ENCODE results near the gene TBKBP1.

TBKBP1 gene

DNA sequence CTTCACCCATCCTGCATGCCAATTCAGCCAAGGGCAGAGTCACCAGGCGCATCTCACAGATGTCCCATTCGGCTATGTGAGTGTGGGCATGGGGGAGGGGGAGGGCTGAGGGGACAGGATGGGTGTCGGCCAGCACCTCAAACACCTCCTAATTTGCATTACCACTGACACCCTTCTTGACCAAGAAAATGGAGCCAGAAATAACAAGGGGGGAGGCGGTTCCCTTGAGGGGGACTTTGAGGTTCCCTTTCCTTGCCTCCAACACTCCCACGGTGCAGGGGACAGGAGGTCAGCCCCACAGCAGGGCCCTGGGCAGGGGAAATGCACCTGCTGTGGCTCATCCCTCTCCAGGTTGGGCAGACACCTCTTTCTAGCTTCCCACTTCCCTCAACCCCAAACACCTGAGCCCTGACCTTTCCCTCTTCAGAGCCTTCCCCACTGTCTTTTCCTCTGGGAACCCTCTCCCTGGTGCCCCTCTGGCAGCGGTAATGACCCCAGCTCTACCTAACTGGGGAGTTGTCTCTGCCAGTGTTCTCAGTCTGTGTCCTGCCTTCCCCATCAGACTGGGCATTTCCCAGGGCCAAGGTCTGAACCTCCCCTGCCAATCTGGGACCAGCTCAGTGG is 20.9 kb downstream of the TBKBP1 start:
- no peak for DNase-seq

DNA sequence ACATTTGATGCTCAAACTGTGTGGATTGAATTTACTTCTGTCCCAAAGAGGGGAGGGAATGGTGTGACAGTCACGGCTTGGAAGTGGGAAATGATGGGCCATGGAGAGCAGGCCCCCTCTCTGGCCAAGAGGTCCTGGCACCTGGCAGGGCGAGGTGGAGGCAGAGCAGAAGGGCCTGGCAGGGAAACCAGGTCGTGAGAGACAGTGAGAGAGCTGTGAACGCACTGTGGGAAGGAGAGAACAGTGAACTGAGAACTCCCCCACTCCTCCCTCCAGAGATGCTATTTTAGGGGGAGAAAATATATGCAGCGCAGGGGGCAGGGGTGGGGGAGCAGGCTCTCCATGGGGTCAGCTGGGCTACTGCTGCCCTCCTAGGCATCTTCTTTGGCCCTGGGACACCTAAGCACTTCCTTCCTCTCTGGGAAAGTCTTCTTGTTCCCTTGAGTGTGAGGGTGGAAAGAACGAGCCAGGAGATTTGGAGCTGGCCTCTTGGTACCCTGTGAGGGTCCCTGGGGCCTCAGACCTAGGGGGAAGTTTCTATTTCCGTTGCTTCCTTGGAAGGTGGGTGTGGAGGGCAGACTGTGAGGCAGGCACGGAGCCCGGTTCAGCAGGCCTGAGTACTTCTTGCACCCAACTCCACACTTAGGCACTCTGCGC is 21.8 kb downstream of the TBKBP1 start:
- no peak for DNase-seq

DNA sequence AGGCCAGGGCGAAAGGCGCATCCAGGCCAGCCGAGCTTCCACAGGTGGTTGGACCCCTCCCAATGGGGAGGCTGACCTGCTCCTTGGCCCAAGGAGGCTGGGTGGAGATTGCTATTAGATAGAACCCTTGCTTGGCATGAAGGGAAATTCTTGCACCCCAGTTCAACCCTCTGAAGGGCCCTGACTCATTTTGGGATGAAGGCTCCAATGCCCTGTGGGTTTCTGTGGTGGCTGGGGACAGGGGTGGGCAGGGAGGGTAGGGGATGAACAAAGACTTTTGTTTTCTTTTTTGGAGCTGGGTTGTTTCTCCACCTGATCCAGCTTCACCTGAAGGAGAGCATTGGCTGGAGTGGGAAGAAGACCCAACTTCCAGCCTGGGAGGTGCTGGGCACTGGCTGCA is 22.4 kb downstream of the TBKBP1 start:
- no peak for DNase-seq

DNA sequence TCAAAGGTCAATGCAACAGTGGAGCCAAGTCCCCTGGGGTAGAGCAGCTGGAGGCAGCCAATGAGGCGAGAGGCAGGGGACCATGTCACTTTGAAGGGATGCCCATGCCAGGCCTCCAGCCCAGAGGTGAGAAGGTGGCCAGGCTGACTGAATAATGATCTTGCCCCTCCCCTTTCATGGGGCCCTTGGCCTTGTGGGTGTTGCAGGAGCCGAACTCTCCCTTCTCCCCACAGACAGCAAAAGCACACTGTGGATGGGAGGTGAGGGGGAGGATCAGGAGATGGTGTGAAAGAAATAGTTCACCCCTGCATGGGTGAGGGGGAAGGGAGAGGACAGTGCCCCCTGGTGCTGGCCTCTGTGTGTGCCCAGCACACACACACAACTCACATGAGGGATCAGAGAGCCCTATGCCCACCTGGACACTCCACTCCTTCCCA is 23.3 kb downstream of the TBKBP1 start:
- DNase-seq: no peak

DNA sequence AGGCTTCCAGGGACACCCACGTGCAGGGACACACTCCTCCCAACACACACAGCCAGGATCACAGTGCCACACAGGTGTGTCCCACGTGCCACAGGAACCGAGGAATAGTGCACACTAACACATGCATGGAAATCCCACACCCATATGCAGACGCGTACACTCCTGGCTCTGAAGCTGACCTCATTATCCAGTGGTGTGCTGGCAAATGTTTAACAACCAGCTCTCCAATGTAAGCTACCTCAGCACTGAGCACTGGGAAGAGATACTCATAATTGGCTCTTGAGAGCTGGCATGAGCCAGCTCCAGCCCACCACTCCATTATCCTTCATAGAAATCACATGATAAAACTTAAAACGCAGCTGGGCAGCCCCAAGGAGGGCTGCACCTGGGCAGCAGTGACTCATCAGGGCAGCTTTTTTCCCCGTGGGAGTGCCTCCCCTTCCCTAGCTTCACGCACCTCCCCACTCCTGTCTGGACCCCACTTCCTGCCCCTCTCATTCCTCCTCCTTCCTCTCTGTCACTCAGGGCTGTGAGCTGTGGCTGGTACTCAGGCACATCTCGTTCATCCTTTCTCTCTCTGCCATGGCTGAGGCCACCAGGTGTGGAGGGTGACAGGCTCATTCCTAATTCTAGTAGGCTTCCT is 24.1 kb downstream of the TBKBP1 start:
- no peak for DNase-seq

DNA sequence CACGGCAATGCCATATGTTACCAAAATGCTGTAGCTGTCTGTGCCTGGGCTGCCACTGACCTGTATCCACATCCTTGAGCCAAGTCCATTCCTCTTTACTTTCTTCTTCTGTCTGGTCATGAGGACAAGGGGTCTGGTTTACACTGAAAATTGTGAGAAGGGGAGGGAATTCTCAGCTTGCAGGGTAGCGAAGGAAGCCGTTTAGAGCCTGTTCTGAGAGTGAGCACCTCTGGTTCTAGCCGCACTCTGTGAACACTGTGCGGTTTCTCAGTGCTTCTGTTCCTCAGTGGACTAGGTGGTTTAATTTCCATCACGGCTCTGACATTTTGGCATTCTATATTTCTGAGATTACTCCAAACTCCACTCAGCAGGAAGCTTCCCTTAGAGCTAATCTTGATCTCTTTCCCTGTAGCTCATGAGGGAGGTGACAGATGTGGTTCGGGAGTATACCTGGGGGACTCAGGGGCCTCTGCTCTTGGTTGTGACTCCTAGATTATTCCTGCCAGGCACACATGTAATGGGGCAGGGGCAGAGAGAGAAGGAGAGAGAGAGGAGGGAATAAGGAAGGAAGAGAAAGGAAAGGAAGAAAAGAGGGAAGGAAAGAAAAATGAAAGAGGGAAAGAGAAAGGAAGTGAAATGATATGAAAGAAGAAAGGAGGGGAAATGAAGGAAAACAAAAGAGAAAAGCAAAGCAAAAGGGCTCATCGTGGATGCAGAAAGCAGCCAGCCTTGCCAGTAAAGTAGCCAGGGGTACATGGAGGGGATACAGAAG is 24.9 kb downstream of the TBKBP1 start:
- DNase-seq: no peak

DNA sequence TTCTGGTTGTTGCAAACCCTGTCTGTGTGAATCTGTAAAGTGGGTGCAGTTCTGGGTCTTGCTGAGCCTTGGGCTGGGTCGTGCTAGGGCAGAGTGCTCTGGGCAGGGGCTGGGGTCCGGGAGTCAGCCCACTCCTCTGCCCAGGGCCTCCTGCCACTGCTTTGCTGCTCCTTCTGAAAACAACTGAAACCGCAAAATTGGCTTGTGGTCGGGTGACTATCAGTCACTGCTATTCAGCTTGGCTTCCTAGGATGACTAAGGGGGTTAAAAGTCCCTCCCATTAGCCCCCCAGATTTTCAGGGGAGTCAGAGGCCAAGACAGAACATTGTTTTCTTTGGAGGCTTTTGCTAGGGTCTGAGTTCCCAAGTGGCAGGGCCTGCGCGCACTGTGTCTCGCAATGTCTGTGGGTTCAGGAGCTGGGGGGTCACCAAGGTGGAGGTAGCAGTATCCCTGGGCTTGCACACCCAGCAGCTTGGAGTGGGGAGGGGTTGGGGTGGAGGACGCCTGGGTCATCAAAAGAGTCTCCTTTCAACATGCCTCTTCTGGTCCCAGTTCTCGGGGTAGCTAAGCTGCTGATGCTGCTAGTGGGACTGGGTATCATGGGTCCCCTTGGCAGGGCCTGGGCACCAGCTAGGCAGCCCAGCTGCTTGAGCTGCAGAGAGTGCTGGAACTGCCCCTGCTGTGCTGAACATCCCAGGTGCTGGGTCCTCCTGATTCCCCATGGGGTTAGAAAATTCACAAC is 25.6 kb downstream of the TBKBP1 start:
- DNase-seq: no peak

DNA sequence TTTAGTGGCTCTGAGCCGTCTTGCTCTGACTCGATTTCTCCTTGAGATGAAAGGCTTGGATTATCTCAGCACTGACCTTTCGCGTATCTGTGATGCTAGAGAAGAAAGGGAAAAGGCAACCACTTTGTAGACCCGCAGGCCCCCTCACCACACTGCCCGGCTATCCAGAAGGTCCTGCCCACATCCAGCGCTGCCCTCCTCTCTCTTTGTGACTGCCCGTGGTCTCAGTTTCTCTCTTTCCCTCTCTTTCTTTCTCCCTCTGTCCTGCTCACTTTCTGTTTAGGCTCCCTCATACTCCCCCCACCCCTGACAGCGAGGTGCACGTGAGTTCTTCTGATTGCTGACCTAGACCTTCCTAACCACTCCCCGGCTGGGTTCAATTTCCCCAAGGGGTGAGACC is 26.2 kb downstream of the TBKBP1 start:
- no peak for DNase-seq

DNA sequence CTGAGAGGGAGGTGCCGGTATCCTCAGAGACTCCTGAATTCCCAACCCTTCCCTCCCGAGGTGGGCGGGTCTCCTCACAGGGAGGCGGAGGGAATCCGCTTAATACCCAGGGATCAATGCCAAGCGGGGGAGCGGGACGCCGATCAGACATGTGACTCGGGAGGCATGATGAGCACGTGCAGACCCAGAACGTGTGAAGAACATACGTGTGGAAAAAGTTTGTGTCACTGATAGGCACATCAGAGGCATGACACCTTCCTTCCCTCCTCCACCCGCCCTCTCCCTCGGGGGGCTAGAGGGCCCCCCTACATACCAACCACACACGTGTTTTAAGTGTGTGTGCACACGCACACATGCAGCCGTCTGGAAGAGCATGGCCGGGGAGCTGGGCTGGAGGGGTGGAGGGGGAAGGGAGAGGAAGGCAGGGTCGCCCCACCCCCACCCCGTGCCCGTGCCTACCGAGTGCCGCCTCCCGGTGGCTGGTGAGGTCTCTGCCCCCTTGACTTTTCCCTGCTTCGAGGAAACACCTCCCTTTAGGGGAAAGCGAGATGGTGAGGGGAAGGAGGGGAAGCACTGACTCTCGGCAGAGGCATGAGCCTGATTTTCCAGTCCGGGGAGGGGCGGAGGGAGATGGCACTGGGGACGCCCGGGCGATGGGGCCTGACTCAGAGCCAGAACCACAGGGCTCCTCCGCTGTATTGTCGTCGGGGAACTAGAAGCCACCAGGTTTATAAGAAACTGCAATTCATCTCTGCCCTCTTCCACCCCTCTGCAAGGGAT is 27.0 kb downstream of the TBKBP1 start:
- peak; percentile 65 for DNase-seq

DNA sequence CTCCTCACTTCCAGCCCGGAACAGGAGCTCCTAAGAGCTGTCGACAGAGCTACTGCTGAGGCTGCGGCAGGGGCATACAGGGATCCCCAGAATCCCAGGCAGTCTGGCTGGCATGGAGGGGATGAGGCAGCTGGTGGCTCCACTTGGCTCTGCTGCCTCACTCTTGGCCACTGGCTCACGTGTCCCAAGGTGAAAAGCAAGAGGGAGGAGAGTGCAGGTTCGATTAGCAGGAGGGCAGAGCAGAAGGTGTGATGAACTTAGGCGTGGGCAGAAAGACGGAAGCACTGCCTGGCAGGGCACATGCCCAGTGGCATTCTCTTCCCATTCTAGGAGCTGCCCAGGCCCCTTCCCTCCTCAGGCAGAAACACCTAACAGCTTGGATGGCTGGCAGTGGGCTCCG is 27.8 kb downstream of the TBKBP1 start:
- no peak for DNase-seq

DNA sequence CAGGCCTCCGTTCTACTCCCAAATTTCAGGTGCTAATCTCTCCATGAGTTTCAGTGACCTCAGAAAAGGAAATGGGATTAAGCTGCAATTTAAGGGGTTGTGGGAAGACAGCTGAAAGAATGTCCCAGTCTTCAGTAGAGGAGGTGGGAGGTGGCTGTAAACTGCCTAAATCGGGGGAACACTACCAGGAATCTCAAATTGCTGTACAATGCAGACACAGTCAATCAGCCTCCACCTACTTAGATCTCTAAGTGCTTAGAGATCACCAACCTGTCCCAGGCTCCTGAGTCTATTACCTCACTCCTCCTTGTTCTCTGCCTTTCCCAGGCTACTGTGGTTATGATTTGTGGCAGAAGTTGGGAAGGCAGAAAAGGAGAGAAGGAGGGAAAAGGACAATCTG is 30.7 kb downstream of the TBKBP1 start:
- no peak for DNase-seq

DNA sequence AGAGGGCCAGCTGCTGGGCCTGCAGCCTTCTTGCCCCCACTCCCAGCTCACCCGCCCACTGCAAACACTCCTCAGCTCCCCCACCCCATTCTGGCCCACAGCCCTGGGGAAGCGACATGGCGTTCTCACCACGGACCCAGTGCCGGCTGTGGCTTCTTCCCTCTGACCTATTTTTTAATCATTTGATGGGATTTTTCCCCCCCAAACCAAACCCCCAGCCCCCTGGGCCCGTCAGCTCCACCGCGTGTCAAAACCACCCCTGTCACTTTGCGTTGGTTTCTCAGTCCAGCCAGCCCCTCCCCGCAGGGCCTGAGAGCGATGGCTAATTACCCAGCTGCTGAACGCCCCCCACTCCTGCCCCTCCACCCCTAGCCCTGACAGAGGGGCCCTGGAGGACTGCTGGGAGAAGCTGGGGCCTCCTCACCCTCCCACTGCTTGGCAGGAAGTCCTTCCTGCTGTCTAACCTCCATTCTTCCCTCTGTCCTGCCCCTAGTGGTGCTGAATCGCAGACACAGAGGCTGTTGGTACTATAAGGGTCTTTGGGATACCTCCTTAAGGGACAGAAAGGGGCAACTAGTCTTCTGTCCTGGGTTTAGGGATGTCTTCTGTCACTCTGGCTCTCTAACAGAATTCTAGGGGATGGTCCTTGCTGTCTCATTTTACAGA is 31.6 kb downstream of the TBKBP1 start:
- DNase-seq: no peak

DNA sequence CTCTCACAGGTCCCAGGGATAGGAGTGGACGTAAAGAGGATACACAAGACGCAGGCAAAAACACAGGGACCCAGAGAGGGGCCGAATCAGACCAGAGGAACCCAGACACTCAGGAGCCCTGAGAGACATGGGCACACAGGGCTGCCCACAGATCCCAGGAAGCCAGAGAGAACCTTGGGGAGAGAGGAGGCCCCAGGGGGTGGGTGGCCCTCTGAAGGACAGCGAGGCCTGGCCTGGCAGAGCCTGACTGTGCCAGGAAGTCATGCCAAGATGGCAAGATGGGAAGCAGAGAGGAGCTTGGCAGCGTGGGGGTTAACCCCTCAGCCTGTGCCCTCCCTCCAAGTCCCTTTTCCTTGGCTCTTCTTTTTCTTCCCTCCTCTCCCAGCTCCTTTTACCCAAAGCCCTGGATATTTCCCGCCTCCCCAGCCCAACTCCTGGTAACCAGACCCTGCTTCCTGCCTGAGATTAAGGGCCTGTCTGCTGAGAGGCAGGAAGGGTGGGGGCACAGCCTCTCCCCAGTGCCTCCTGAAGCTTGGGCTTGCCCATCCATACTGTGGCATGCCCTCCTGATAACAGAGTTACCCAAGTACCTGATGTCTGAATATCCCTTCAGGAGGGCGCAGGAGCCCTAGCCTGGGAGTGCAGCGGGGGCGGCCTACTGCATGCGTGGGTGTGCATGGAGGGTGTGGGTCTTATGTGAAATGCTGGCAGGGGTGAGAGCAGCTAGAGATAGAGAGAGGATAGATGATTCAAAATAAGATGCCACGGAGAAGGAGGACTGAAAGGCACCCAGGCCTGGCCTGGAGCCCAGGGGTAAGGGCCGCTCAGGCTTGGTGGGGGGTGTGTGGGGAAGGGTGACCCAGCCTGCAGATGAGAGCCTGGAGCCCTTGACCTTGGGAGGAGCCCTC is 33.1 kb downstream of the TBKBP1 start:
- DNase-seq: no peak

DNA sequence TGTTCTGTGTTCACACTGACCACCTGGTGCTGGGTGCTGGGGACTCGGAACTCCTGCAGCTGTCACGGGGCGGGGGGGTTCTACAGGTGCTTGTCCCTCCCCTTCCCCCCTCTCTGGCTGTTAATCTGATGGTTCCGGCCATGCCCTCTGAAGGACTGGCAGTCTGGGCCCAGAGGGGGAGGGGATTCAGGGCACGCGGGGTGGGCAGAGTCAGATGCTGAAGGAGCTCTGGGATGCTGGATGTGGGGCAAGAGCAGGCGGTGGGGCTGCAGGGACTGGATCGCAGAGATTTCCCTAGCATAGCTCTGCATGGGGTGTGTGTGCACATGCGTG is 33.7 kb downstream of the TBKBP1 start:
- DNase-seq: no peak

DNA sequence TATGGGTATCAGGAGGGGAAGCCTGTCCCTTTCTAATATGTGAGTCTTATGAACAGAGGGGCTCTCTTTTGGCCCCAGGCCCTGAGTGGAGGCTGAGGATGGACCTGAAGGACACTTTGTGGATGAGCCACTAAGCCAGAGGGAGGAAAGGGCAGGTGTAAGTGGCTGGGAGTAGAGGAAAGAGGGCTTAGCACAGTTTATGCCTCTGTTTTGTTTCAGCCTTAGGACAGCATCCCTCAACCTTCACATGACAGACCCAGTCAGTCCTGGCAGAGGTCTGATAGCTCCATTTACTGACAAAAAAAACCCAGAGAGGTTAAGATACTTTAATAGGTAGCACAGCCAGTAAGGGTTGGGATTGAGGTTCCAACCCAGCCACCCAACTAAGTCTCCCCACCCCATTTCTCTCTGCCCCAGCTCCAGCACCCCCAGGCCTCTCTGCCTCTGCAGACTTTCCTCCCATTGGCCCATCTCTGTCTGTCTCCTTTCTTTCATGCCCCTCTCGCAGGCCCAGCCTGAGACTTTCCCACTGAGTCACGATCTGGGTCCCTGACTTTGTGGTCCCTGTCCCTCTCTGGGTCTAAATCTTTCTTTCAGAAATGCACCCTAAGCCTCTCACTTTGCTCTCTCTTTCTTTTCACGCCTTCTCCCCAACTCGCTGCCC is 34.4 kb downstream of the TBKBP1 start:
- no peak for DNase-seq

DNA sequence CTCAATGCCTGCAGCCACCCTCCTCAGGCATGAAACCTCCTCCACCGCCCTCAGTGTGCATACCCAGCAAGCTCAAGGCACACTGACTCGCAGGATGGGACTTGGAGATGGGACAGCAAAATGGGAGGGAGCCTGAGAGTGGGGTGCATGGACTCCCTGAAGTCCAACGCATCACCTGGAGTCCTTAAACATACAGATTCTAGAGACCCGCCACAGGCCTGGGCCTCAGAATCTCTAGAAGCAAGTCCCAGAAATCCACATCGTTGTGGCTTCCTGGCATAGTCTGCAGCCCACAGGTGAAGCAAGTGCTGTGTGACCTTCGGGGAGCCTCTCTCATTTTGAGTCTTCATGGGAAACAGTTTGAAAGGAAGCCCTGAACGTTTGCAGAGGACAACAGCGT is 35.5 kb downstream of the TBKBP1 start:
- no peak for DNase-seq

DNA sequence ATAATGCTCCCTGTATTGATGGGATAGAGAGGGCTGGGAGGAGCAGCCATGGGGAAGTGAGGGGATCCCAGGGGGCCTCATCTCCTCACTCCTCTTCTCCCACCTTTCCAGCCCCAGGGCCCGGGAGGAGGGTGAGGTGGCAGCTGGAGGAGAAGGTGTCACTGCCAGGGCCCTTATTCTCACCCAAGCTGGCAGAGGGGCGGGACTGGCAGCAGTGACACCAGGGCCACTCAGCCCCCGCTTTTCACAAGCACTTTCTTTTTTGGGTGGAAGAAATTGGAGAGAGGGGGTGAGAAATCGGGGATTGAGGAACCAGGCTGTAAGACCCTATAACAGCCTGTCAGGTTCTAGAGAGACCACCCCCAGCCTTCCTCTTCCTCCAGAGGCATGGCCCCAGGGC is 36.7 kb downstream of the TBKBP1 start:
- DNase-seq: no peak

DNA sequence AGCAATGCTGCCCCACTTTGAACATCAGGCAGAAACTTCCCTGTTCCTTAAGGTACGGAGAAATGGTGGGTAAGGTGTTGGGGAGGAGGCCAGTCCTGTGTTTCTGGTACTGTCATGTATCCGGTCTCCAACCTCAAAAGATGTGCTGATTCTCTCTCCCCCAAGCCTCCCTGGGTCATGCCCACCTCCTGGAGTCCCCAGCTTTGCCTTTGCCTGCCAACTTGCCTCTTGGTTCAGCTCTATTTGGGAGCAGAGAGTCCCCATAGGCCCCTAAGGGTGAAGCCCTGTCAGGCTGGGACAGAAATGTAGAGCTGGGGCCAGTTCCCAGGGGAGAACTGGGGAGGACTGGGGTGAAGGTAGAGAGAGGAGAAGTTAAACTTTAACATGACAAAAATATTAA is 37.4 kb downstream of the TBKBP1 start:
- DNase-seq: no peak

DNA sequence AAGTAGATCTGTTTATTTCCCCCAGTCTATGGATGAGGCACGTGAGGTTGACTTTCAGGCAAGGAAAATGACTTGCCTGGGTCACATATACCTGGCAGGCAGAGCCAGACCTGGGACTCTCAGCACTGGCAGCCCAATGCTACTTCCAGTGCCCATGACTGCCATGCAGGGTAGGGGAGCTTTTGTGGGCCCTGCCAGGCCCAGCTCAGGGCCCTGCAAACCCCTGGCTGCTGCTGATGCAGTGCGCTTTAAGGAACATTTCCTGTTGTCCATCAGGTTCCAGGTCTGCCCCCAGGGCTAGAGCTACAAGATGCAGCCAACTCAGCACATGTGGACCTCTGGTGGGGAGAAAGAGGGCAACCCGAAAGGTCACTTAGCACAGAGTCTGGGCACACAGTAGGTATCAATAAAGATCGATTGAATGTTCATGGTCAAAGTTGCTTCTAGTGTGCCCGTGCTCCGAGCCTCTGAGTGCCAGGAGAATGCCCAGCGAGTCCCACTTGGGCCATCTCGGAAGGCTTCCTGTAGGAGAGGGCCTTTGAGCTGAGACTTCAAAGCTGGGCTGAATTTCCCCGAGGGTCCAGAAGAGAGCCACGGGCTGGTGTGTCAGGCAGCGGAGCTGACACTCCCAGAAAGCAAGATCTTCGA is 38.6 kb downstream of the TBKBP1 start:
- DNase-seq: no peak
